ENCODE measurements around the gene TEAD2. TPM values are rescaled to one million over a fixed set of nuclear protein-coding genes. Genes with fewer than 3 reads are reported as not detected.

TEAD2 gene
- total RNA-seq, 1 experiment from 2014 or later, result 56.2 TPM

GRCh38 chr19:49363268-49364082, 1.3 kb upstream of the TEAD2 start, which contains the start of gene DKKL1:
Gene DKKL1 (plus strand): TSS chr19:49363877. CDS start chr19:49363999, 122 bp downstream.
- Histone ChIP-seq H3K27ac (ENCODE audit: low read length) (peak within 1 kb of the TSS; percentile 6), H3K79me2 (ENCODE audit: low read length) (peaks cover 6% of the 10 kb centered on the region; the same call in 1 of the 2 replicates), H3K36me3 (ENCODE audit: low read depth, low read length) (peaks cover 6% of the 10 kb centered on the region), H3K27me3 (ENCODE audit: low read length) (no peaks in the 10 kb centered on the region), H3K4me2 (ENCODE audit: low read length) (peak within 1 kb of the TSS; percentile 95), H3F3A (ENCODE audit: low read length, unreplicated experiment) (peaks cover 7% of the 10 kb centered on the region), H3K9me2 (replicated peaks; ENCODE audit: low read length) (no peaks in the 10 kb centered on the region), H2AFZ (ENCODE audit: low read length) (peak within 1 kb of the TSS; percentile 90), H4K20me1 (ENCODE audit: low read length) (no peaks in the 10 kb centered on the region), H3K9me3 (ENCODE audit: low read length) (no peaks in the 10 kb centered on the region), H3K4me3 (ENCODE audit: low read length) (peak within 1 kb of the TSS; percentile 83), H3K9ac (ENCODE audit: low read length) (peak within 1 kb of the TSS; percentile 84), H3K4me1 (ENCODE audit: insufficient read depth, low read length) (peaks cover 11% of the 10 kb centered on the region)
- CTCF ChIA-PET, result interaction anchor here (0.7 kb wide), 1 partner anchor 79 kb away, joined by 3 read pairs; no protein-coding TSS in a partner anchor
- DNase-seq (peak; percentile 100), ATAC-seq (peak; percentile 85)
- no TSS peak for BruUV-seq (replicated peaks)
- POLR2A ChIA-PET (ENCODE audit: unreplicated experiment), result interaction anchor here (0.5 kb wide), 1 partner anchor 370 kb away, joined by 4 read pairs; the partner anchor contains the start of gene GYS1
- intact Hi-C loops (cut with micrococcal nuclease), result loop anchor here (1.0 to 2.0 kb wide), 3 partner anchors 24 to 80 kb away; no protein-coding TSS in a partner anchor
- no peak for TF ChIP-seq EZH2 (IDR thresholded peaks at IDR 0.05; ENCODE audit: low read length, unreplicated experiment)
- TF ChIP-seq CTCF (conservative IDR thresholded peaks at IDR 0.05; ENCODE audit: low read depth, low read length), result peak; percentile 10; the same call in 1 of the 2 replicates
- no peak for TF ChIP-seq EZH2phosphoT487 (IDR thresholded peaks at IDR 0.05; ENCODE audit: borderline replicate concordance, low read length)

GRCh38 chr19:49362929-49363267, 682 bp upstream of the TEAD2 start:
- DNase-seq (no peak), ATAC-seq (peak; percentile 3)
- CTCF ChIA-PET, result interaction anchor here (0.7 kb wide), 1 partner anchor 80 kb away, joined by 3 read pairs; no protein-coding TSS in a partner anchor
- Histone ChIP-seq H3K9me2 (replicated peaks; ENCODE audit: low read length) (no peaks in the 10 kb centered on the region), H3K4me3 (ENCODE audit: low read length) (peak overlapping the region; percentile 83), H3K9me3 (ENCODE audit: low read length) (no peaks in the 10 kb centered on the region), H3K4me1 (ENCODE audit: insufficient read depth, low read length) (peaks cover 11% of the 10 kb centered on the region), H3K79me2 (ENCODE audit: low read length) (peaks cover 6% of the 10 kb centered on the region; the same call in 1 of the 2 replicates), H3K4me2 (ENCODE audit: low read length) (peak overlapping the region; percentile 95), H3K27me3 (ENCODE audit: low read length) (no peaks in the 10 kb centered on the region), H4K20me1 (ENCODE audit: low read length) (no peaks in the 10 kb centered on the region), H2AFZ (ENCODE audit: low read length) (peak overlapping the region; percentile 90), H3F3A (ENCODE audit: low read length, unreplicated experiment) (peaks cover 7% of the 10 kb centered on the region), H3K9ac (ENCODE audit: low read length) (peak overlapping the region; percentile 84), H3K36me3 (ENCODE audit: low read depth, low read length) (peaks cover 6% of the 10 kb centered on the region), H3K27ac (ENCODE audit: low read length) (peak overlapping the region; percentile 6)
- TF ChIP-seq EZH2phosphoT487 (IDR thresholded peaks at IDR 0.05; ENCODE audit: borderline replicate concordance, low read length), result no peak
- TF ChIP-seq EZH2 (IDR thresholded peaks at IDR 0.05; ENCODE audit: low read length, unreplicated experiment), result no peak
- peak; percentile 12; the same call in 1 of the 2 replicates for TF ChIP-seq CTCF (conservative IDR thresholded peaks at IDR 0.05; ENCODE audit: low read depth, low read length)
- intact Hi-C loops (cut with micrococcal nuclease), result loop anchor here (1.0 to 2.0 kb wide), 3 partner anchors 24 to 80 kb away; no protein-coding TSS in a partner anchor
- POLR2A ChIA-PET (ENCODE audit: unreplicated experiment), result interaction anchor here (0.5 to 1.0 kb wide), 2 partner anchors 90 to 370 kb away, joined by 4 read pairs; partner anchors contain the start of gene GYS1
- BruUV-seq (replicated peaks), result TSS peak; percentile 42
